ENCODE measurements around the gene TRAF3IP1.

DNA sequence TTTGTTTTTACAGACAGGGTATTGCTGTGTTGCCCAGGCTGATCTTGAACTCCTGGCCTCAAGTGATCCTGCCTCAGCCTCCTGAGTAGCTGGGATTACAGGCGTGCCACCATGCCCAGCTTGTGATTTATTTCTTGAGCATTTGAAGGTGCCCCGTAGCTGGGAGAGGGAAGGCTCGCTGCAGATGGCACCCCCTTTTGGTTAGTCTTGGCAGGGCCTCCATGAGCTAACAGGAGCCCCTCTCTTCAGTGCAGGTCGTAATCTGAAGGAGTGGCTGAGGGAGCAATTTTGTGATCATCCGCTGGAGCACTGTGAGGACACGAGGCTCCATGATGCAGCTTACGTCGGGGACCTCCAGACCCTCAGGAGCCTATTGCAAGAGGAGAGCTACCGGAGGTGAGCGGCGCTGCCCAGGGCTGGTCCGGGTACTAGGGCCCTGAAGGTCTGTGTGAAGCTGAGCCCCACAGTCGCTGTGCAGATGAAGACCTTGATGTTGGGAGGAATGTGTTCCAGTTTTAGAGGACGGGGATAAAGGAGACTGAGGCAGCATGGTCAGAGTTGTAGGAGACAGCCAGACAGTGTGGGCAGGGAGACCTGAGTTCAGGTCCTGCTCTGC lies 113.1 kb downstream of the TRAF3IP1 start:
- TF ChIP-seq GATA2 (IDR thresholded peaks at IDR 0.05; ENCODE audit: low read depth, low read length) (no peak), GATA3 (IDR thresholded peaks at IDR 0.05; ENCODE audit: low read depth, low read length) (no peak)
